T-helper 1 cell treated with Interleukin-12 subunit alpha and Interleukin-12 subunit beta and Interleukin-4 antibody, amounts not matched to agents 30 μg/mL and 1 μg/mL, for 36 hours (primary cell): Measurements from ENCODE around the gene NPR3.

Experiments used
- H3K27ac Mint-ChIP-seq: one replicate; pipeline ENCODE4 v1.8.0; 2021; ENCODE audit warnings: mild to moderate bottlenecking, mixed read lengths
- H3K27me3 Mint-ChIP-seq: one replicate; pipeline ENCODE4 v1.8.0; 2021; ENCODE audit warnings: low read depth, mixed read lengths
- H3K36me3 Mint-ChIP-seq: one replicate; pipeline ENCODE4 v1.8.0; 2021; ENCODE audit warnings: low read depth, mixed read lengths
- H3K4me1 Mint-ChIP-seq: one replicate; pipeline ENCODE4 v1.8.0; 2021; ENCODE audit warnings: low read depth, mixed read lengths
- H3K4me3 Mint-ChIP-seq: one replicate; pipeline ENCODE4 v1.8.0; 2021; ENCODE audit warnings: mild to moderate bottlenecking, moderate library complexity, mixed read lengths
- H3K9me3 Mint-ChIP-seq: one replicate; pipeline ENCODE4 v1.8.0; 2021; ENCODE audit warnings: mixed read lengths

Gene NPR3

DNA sequence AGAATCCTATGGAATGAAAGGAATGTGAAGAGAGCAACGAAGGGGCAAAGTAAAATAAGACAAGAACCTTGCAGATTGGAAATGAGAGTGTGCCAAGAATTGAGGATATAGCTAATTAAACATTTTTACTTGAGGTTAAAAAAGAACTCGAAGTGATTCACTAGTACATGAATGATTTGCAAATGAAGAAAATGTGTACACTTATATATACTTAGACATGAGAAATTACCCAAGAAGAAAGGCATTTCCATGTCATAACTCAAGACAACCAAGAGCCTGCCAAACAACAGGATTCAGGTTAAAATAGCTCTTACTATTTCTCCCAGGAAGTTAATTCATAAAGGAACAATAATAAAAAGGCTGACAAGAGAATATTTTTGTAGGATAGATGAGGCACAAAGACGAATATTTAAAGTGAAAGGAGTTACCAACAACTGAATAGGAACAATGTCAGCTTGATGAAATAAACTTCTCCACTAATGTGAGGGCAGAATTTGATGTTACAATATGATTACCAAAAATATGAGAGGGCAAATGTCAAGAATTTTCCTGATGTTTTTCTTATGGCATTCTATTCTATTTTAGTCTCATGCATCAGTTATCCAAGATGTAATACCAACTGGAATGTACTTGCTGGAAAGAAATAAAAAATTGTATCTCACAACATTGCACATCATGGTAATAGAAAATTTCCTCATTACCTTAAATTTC, 18.9 kb upstream of the NPR3 start:
- Mint-ChIP-seq H3K36me3 (no peaks in the 10 kb centered on the region), H3K9me3 (no peaks in the 10 kb centered on the region), H3K4me3 (no peak overlapping the region), H3K27ac (no peak overlapping the region), H3K27me3 (no peaks in the 10 kb centered on the region), H3K4me1 (no peaks in the 10 kb centered on the region)

DNA sequence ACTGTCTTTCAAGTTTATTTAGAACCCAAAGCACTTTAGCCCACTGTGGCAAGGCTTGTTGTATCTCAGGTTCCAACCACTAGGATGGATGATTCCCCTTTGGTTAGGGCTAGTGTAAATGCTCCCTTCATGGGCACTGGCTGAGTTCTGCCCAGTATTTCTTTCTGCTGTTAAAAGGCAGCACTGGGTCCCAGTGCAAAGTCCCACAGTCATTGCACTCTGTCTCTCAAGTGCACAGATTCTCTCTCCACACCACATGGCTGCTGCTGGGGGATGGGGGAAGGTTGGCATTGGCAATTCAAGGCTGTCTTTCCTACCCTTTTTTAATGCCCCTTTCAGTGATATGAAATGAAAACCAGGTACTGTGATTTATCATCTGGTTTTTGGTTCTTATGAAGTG, 7.2 kb upstream of the NPR3 start:
- Mint-ChIP-seq H3K27ac (no peak overlapping the region), H3K4me1 (no peaks in the 10 kb centered on the region), H3K36me3 (no peaks in the 10 kb centered on the region), H3K27me3 (peaks cover 27% of the 10 kb centered on the region), H3K4me3 (no peak overlapping the region), H3K9me3 (peaks cover 5% of the 10 kb centered on the region)

GRCh38 chr5:32707418-32707997, 3.6 kb upstream of the NPR3 start:
- H3K9me3 Mint-ChIP-seq, result no peaks in the 10 kb centered on the region
- no peak overlapping the region for H3K4me3 Mint-ChIP-seq
- H3K36me3 Mint-ChIP-seq, result peaks cover 2% of the 10 kb centered on the region
- peaks cover 16% of the 10 kb centered on the region for H3K4me1 Mint-ChIP-seq
- H3K27ac Mint-ChIP-seq, result no peak overlapping the region
- H3K27me3 Mint-ChIP-seq, result peaks cover 55% of the 10 kb centered on the region

DNA sequence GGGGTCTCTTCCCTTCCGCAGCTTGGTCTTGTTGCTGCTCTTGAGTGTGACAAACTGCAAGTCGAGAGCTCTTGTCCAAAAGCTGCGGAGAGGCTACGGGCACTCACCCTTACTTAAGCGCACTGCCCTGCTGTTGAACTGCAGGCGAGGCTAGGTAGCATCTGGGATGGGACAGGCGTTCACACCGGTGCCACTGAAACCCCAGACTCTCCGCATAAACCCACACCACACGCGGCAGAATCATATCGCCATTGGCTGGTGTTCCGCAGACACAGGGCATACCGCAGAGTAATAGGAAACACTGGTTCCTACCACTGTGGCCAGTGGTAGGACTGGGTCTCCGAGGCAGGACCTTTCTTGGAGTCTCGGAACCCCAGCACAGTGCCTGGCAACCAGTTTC, 2.2 kb upstream of the NPR3 start:
- Mint-ChIP-seq H3K4me1 (peaks cover 18% of the 10 kb centered on the region), H3K27ac (no peak overlapping the region), H3K27me3 (peaks cover 70% of the 10 kb centered on the region), H3K9me3 (no peaks in the 10 kb centered on the region), H3K4me3 (no peak overlapping the region), H3K36me3 (peaks cover 4% of the 10 kb centered on the region)

- Mint-ChIP-seq H3K27ac (peak overlapping the region; percentile 3), H3K4me1 (peaks cover 18% of the 10 kb centered on the region), H3K27me3 (peaks cover 80% of the 10 kb centered on the region), H3K4me3 (peak overlapping the region; percentile 75), H3K36me3 (peaks cover 4% of the 10 kb centered on the region), H3K9me3 (no peaks in the 10 kb centered on the region)
These were observed 1.2 kb upstream of the NPR3 start for GRCh38 chr5:32709750-32710549.

DNA sequence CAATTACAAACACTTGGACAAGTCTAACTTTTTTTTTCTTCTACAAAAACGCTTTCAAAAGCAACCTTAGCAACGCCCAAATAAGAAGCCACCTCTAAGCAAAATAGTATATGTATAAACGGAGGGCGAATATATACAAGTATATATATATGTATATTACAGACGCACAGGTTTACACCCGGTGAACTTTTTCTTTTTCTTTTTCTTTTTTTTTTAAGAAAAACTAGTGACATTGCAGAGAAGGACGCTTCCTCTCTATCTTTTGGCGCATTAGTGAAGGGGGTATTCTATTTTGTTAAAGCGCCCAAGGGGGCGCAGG, 200 bp downstream of the NPR3 start:
- Mint-ChIP-seq H3K27me3 (peaks cover 81% of the 10 kb centered on the region), H3K27ac (peak overlapping the region; percentile 73), H3K9me3 (no peaks in the 10 kb centered on the region), H3K4me3 (peak overlapping the region; percentile 43), H3K36me3 (peaks cover 4% of the 10 kb centered on the region), H3K4me1 (peaks cover 18% of the 10 kb centered on the region)

DNA sequence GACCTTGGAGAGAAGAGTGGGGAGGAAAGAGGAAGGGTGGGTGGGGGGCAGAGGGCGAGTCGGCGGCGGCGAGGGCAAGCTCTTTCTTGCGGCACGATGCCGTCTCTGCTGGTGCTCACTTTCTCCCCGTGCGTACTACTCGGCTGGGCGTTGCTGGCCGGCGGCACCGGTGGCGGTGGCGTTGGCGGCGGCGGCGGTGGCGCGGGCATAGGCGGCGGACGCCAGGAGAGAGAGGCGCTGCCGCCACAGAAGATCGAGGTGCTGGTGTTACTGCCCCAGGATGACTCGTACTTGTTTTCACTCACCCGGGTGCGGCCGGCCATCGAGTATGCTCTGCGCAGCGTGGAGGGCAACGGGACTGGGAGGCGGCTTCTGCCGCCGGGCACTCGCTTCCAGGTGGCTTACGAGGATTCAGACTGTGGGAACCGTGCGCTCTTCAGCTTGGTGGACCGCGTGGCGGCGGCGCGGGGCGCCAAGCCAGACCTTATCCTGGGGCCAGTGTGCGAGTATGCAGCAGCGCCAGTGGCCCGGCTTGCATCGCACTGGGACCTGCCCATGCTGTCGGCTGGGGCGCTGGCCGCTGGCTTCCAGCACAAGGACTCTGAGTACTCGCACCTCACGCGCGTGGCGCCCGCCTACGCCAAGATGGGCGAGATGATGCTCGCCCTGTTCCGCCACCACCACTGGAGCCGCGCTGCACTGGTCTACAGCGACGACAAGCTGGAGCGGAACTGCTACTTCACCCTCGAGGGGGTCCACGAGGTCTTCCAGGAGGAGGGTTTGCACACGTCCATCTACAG, 760 bp downstream of the NPR3 start:
- peaks cover 18% of the 10 kb centered on the region for H3K4me1 Mint-ChIP-seq
- H3K4me3 Mint-ChIP-seq, result peak overlapping the region; percentile 43
- peaks cover 4% of the 10 kb centered on the region for H3K36me3 Mint-ChIP-seq
- H3K27me3 Mint-ChIP-seq, result peaks cover 82% of the 10 kb centered on the region
- peak overlapping the region; percentile 73 for H3K27ac Mint-ChIP-seq
- H3K9me3 Mint-ChIP-seq, result no peaks in the 10 kb centered on the region

- peaks cover 4% of the 10 kb centered on the region for H3K36me3 Mint-ChIP-seq
- H3K9me3 Mint-ChIP-seq, result no peaks in the 10 kb centered on the region
- peak overlapping the region; percentile 31 for H3K4me3 Mint-ChIP-seq
- peaks cover 18% of the 10 kb centered on the region for H3K4me1 Mint-ChIP-seq
- peak overlapping the region; percentile 84 for H3K27ac Mint-ChIP-seq
- H3K27me3 Mint-ChIP-seq, result peaks cover 85% of the 10 kb centered on the region
These were observed 1.6 kb downstream of the NPR3 start for GRCh38 chr5:32712481-32713360.

GRCh38 chr5:32713361-32713769, 2.2 kb downstream of the NPR3 start:
- no peaks in the 10 kb centered on the region for H3K9me3 Mint-ChIP-seq
- no peak overlapping the region for H3K4me3 Mint-ChIP-seq
- peaks cover 87% of the 10 kb centered on the region for H3K27me3 Mint-ChIP-seq
- peaks cover 18% of the 10 kb centered on the region for H3K4me1 Mint-ChIP-seq
- peaks cover 4% of the 10 kb centered on the region for H3K36me3 Mint-ChIP-seq
- H3K27ac Mint-ChIP-seq, result no peak overlapping the region

- H3K9me3 Mint-ChIP-seq, result no peaks in the 10 kb centered on the region
- peaks cover 18% of the 10 kb centered on the region for H3K4me1 Mint-ChIP-seq
- no peak overlapping the region for H3K4me3 Mint-ChIP-seq
- H3K36me3 Mint-ChIP-seq, result peaks cover 4% of the 10 kb centered on the region
- H3K27me3 Mint-ChIP-seq, result peaks cover 82% of the 10 kb centered on the region
- H3K27ac Mint-ChIP-seq, result no peak overlapping the region
These were observed 2.8 kb downstream of the NPR3 start for GRCh38 chr5:32713770-32714381.

- peak overlapping the region; percentile 52 for H3K27ac Mint-ChIP-seq
- H3K9me3 Mint-ChIP-seq, result no peaks in the 10 kb centered on the region
- peaks cover 11% of the 10 kb centered on the region for H3K4me1 Mint-ChIP-seq
- no peak overlapping the region for H3K4me3 Mint-ChIP-seq
- H3K36me3 Mint-ChIP-seq, result peaks cover 4% of the 10 kb centered on the region
- H3K27me3 Mint-ChIP-seq, result peaks cover 77% of the 10 kb centered on the region
These were observed 3.7 kb downstream of the NPR3 start for GRCh38 chr5:32714836-32715235.

DNA sequence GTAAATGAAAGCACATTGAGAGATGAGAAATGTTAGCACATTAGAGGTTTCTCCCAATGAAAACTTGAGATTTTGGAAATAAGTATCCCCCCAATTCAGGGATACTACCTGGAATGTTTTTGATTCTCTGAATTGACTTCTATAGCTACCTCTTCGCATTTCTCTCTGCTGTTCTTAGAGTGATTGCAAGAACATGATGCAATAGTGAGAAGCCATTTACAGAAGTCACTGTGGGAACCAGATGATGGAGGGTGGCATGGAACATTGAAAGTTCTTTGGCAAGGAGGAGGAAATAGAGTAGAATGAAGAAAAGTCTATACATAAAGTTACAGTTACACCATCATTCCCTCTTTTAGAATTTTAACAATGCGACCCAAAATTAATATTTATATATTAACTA, 9.2 kb downstream of the NPR3 start:
- Mint-ChIP-seq H3K4me3 (no peak overlapping the region), H3K4me1 (no peaks in the 10 kb centered on the region), H3K36me3 (no peaks in the 10 kb centered on the region), H3K27me3 (peaks cover 32% of the 10 kb centered on the region), H3K27ac (no peak overlapping the region), H3K9me3 (no peaks in the 10 kb centered on the region)

DNA sequence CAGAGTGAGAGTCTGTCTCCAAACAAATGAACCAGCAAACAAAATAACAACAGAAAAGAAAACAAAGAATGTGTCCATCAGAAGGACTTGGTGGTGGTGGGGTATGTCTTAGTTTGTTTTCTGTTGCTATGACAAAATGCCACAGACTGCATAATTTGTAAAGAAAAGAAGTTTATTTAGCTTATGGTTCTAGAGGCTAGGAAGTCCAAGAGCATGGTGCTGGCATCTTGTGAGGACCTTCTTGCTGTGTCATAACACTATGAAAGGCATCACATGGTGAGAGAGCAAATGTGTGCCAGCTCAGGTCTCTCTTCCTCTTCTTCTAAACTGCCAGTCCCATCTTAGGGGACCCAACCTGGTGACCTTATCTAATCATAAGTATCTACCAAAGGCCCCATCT, 10.5 kb downstream of the NPR3 start:
- no peaks in the 10 kb centered on the region for H3K36me3 Mint-ChIP-seq
- H3K4me3 Mint-ChIP-seq, result no peak overlapping the region
- H3K27ac Mint-ChIP-seq, result no peak overlapping the region
- no peaks in the 10 kb centered on the region for H3K4me1 Mint-ChIP-seq
- H3K9me3 Mint-ChIP-seq, result no peaks in the 10 kb centered on the region
- H3K27me3 Mint-ChIP-seq, result peaks cover 29% of the 10 kb centered on the region
